Thyroid gland (tissue), 4 donors: ENCODE data around the gene PROC.

Source experiments
- CTCF ChIP-seq, 6 experiments: fragments of 200-600 bp in 3 of 6; fragments of 450-650 bp in 3 of 6; sonication (generic) in 3 of 6; IDR thresholded peaks; one replicate each; pipeline ENCODE4 v1.5.1; 2016 to 2019; ENCODE audit warnings: antibody characterized with exemption in 6 of 6, mild to moderate bottlenecking in 2 of 6, inconsistent platforms in 1 of 6, moderate library complexity in 1 of 6
- POLR2A ChIP-seq, 2 donors: fragments of 450-650 bp; IDR thresholded peaks; one replicate each; pipeline ENCODE4 v1.6.1; 2017; ENCODE audit warnings: antibody characterized with exemption in 2 of 2, mild to moderate bottlenecking in 2 of 2, moderate library complexity in 1 of 2

GRCh38 chr2:127371037-127371436 lies 47.2 kb upstream of the PROC start:
- peak in 1 of 6 experiments; percentile 14 for TF ChIP-seq CTCF (IDR thresholded peaks at IDR 0.05)
- TF ChIP-seq POLR2A (IDR thresholded peaks at IDR 0.05) = no peak
